Measurements from ENCODE around the gene DIP2C. TPM values are rescaled to one million over a fixed set of nuclear protein-coding genes. Genes with fewer than 3 reads are reported as not detected.

DIP2C gene
- total RNA-seq, 1 experiment from 2014 or later = 11.0 TPM

GRCh38 chr10:553233-553632 is 136.2 kb downstream of the DIP2C start:
- CTCF ChIA-PET = interaction anchor here (0.6 kb wide), 1 partner anchor 19 kb away, joined by 3 read pairs; no protein-coding TSS in a partner anchor
- ATAC-seq (no peak), DNase-seq (ENCODE audit: low spot score) (no peak)
- H3K4me3 Mint-ChIP-seq = no peak overlapping the region
- POLR2A ChIA-PET = no interaction called here
- no peak for TF ChIP-seq TCF7 (CRISPR knock-in tag; IDR thresholded peaks at IDR 0.05; ENCODE audit: low read depth)
- TF ChIP-seq HMGA2 (CRISPR knock-in tag; IDR thresholded peaks at IDR 0.05) = no peak
- no peak for TF ChIP-seq SP1 (CRISPR knock-in tag; conservative IDR thresholded peaks at IDR 0.05)
- TF ChIP-seq ETV6 (CRISPR knock-in tag; IDR thresholded peaks at IDR 0.05) = no peak
- TF ChIP-seq SMAD3 (CRISPR knock-in tag; IDR thresholded peaks at IDR 0.05; ENCODE audit: borderline replicate concordance) = no peak
- TF ChIP-seq MYBL2 (CRISPR knock-in tag; IDR thresholded peaks at IDR 0.05) = no peak
- TF ChIP-seq USF2 (CRISPR knock-in tag; IDR thresholded peaks at IDR 0.05) = no peak
- TF ChIP-seq SOX15 (CRISPR knock-in tag; IDR thresholded peaks at IDR 0.05) = no peak
- no peak for TF ChIP-seq NFE2L1 (CRISPR knock-in tag; IDR thresholded peaks at IDR 0.05)
- TF ChIP-seq AFF4 (CRISPR knock-in tag; IDR thresholded peaks at IDR 0.05; ENCODE audit: borderline replicate concordance) = no peak
- no peak for TF ChIP-seq ATF3 (CRISPR knock-in tag; conservative IDR thresholded peaks at IDR 0.05)
- H3K4me1 Mint-ChIP-seq = peaks cover 33% of the 10 kb centered on the region
- H3K27ac Mint-ChIP-seq = no peak overlapping the region
- H3K9me3 Mint-ChIP-seq = no peaks in the 10 kb centered on the region
- H3K27me3 Mint-ChIP-seq (ENCODE audit: low read depth) = no peaks in the 10 kb centered on the region
- H3K36me3 Mint-ChIP-seq = no peaks in the 10 kb centered on the region

- Mint-ChIP-seq H3K4me3 (no peak overlapping the region), H3K27me3 (ENCODE audit: low read depth) (no peaks in the 10 kb centered on the region), H3K36me3 (no peaks in the 10 kb centered on the region), H3K4me1 (peaks cover 34% of the 10 kb centered on the region), H3K9me3 (no peaks in the 10 kb centered on the region), H3K27ac (no peak overlapping the region)
- DNase-seq (ENCODE audit: low spot score) (no peak), ATAC-seq (no peak)
- POLR2A ChIA-PET = no interaction called here
- TF ChIP-seq ZNF232 (CRISPR knock-in tag; IDR thresholded peaks at IDR 0.05) = no peak
- TF ChIP-seq ZNF416 (CRISPR knock-in tag; IDR thresholded peaks at IDR 0.05) = no peak
- TF ChIP-seq OVOL2 (CRISPR knock-in tag; IDR thresholded peaks at IDR 0.05; ENCODE audit: borderline replicate concordance) = no peak
- TF ChIP-seq, protein P1, sequence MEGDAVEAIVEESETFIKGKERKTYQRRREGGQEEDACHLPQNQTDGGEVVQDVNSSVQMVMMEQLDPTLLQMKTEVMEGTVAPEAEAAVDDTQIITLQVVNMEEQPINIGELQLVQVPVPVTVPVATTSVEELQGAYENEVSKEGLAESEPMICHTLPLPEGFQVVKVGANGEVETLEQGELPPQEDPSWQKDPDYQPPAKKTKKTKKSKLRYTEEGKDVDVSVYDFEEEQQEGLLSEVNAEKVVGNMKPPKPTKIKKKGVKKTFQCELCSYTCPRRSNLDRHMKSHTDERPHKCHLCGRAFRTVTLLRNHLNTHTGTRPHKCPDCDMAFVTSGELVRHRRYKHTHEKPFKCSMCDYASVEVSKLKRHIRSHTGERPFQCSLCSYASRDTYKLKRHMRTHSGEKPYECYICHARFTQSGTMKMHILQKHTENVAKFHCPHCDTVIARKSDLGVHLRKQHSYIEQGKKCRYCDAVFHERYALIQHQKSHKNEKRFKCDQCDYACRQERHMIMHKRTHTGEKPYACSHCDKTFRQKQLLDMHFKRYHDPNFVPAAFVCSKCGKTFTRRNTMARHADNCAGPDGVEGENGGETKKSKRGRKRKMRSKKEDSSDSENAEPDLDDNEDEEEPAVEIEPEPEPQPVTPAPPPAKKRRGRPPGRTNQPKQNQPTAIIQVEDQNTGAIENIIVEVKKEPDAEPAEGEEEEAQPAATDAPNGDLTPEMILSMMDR (IDR thresholded peaks at IDR 0.05) = no peak
- no peak for TF ChIP-seq MYBL2 (CRISPR knock-in tag; IDR thresholded peaks at IDR 0.05)
- TF ChIP-seq ZNF532 (CRISPR knock-in tag; IDR thresholded peaks at IDR 0.05; ENCODE audit: borderline replicate concordance) = no peak
- CTCF ChIA-PET = interaction anchor here (0.6 kb wide), 1 partner anchor 20 kb away, joined by 3 read pairs; no protein-coding TSS in a partner anchor
Observed at GRCh38 chr10:552679-553078, 136.8 kb downstream of the DIP2C start.

Measured in WTC11 (cell line).